Measurements from ENCODE around the gene CDC25C.
"Not testable (repeated sequence)": the region's sequence is repeated elsewhere in the genome, so short reads cannot be mapped to it uniquely, and the experiment has no call there.

CDC25C gene

GRCh38 chr5:138349852-138350562 is 18.4 kb upstream of the CDC25C start:
- no peak for DNase-seq (ENCODE audit: extremely low read depth in 1 of 2, low read depth in 1 of 2)

- DNase-seq (ENCODE audit: extremely low read depth in 1 of 2, low read depth in 1 of 2): no peak
These were observed 15.3 kb upstream of the CDC25C start for GRCh38 chr5:138346889-138347288.

- DNase-seq (ENCODE audit: extremely low read depth in 1 of 2, low read depth in 1 of 2): no peak
These were observed 13.5 kb upstream of the CDC25C start for GRCh38 chr5:138344887-138345622.

- DNase-seq (ENCODE audit: extremely low read depth in 1 of 2, low read depth in 1 of 2): no peak
These were observed 8.4 kb upstream of the CDC25C start for GRCh38 chr5:138340008-138340407.

- DNase-seq (ENCODE audit: extremely low read depth in 1 of 2, low read depth in 1 of 2): no peak
These were observed 7.9 kb upstream of the CDC25C start for GRCh38 chr5:138339464-138339863.

- no peak for DNase-seq (ENCODE audit: extremely low read depth in 1 of 2, low read depth in 1 of 2)
These were observed 7.5 kb upstream of the CDC25C start for GRCh38 chr5:138339091-138339456.

GRCh38 chr5:138338411-138339090 is 6.9 kb upstream of the CDC25C start:
- DNase-seq (ENCODE audit: extremely low read depth in 1 of 2, low read depth in 1 of 2): no peak

- DNase-seq (ENCODE audit: extremely low read depth in 1 of 2, low read depth in 1 of 2): peak; percentile 79 to 90
These were observed 6.2 kb upstream of the CDC25C start, which contains the start of gene FAM53C for GRCh38 chr5:138337685-138338410. FAM53C (plus strand) TSS chr5:138338266; CDS start chr5:138341336, 3,070 bp downstream.

- DNase-seq (ENCODE audit: extremely low read depth in 1 of 2, low read depth in 1 of 2): peak in 1 of 2 donors; percentile 50
These were observed 5.5 kb upstream of the CDC25C start for GRCh38 chr5:138336952-138337684.

- DNase-seq (ENCODE audit: extremely low read depth in 1 of 2, low read depth in 1 of 2): no peak
These were observed 3.4 kb upstream of the CDC25C start for GRCh38 chr5:138334867-138335447.

- no peak for DNase-seq (ENCODE audit: extremely low read depth in 1 of 2, low read depth in 1 of 2)
These were observed 673 bp downstream of the CDC25C start for GRCh38 chr5:138330813-138331448.

- not testable (repeated sequence) for DNase-seq (ENCODE audit: extremely low read depth in 1 of 2, low read depth in 1 of 2)
These were observed 13.4 kb downstream of the CDC25C start for GRCh38 chr5:138318211-138318610.

- DNase-seq (ENCODE audit: extremely low read depth in 1 of 2, low read depth in 1 of 2): no peak
These were observed 15.2 kb downstream of the CDC25C start for GRCh38 chr5:138316355-138316754.

- DNase-seq (ENCODE audit: extremely low read depth in 1 of 2, low read depth in 1 of 2): no peak
These were observed 15.8 kb downstream of the CDC25C start for GRCh38 chr5:138315751-138316278.

GRCh38 chr5:138305797-138306196 is 25.8 kb downstream of the CDC25C start:
- no peak for DNase-seq (ENCODE audit: extremely low read depth in 1 of 2, low read depth in 1 of 2)

GRCh38 chr5:138303372-138303771 is 28.2 kb downstream of the CDC25C start:
- DNase-seq (ENCODE audit: extremely low read depth in 1 of 2, low read depth in 1 of 2): no peak

- DNase-seq (ENCODE audit: extremely low read depth in 1 of 2, low read depth in 1 of 2): no peak
These were observed 42.3 kb downstream of the CDC25C start for GRCh38 chr5:138289296-138289695.

- DNase-seq (ENCODE audit: extremely low read depth in 1 of 2, low read depth in 1 of 2): no peak
These were observed 44.4 kb downstream of the CDC25C start for GRCh38 chr5:138287246-138287645.
